Ammon's horn (tissue), 1 donor: Measurements from ENCODE around the gene ULK4.
"Not testable (repeated sequence)": the region's sequence is repeated elsewhere in the genome, so short reads cannot be mapped to it uniquely, and the experiment has no call there.

Experiments
- DNase-seq: peaks from one replicate; pipeline ENCODE4 v3.0.0-alpha.2; 2016; ENCODE audit warnings: low spot score

Gene ULK4

DNA sequence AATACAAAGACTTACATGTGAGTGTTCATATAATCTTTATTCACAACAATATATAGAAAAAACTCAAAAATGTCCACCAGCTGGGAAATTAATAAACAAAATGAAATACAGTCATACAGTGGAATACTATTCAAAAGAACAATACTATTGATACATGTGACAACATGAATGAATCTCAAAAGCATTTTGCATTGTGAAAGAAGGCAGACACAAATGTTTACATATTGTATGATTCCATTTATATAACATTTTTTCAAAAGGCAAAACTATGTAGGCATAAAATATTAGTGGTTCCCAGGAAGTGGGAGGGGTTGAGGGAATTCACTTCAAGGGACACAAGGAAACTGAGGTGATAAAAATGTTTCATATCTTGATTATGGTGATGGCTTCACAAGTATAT lies 459.4 kb downstream of the ULK4 start:
- no peak for DNase-seq

DNA sequence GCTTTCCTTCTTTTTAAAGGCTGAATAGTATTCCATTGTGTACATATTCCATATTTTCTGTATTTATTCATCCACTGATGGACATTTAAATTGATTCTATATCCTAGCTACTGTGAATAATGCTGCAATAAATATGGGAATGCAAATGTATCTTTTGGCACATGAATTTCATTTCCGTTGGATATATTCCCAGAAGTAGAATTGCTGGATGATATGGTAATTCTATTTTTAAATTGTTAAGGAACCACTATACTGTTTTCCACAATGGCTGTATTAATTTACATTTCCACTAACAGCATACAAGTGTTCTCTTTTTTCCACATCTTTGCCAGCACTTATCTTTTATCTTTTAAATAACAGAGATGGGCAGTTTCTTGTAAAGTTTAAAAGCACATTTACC lies 459.9 kb downstream of the ULK4 start:
- DNase-seq = no peak

DNA sequence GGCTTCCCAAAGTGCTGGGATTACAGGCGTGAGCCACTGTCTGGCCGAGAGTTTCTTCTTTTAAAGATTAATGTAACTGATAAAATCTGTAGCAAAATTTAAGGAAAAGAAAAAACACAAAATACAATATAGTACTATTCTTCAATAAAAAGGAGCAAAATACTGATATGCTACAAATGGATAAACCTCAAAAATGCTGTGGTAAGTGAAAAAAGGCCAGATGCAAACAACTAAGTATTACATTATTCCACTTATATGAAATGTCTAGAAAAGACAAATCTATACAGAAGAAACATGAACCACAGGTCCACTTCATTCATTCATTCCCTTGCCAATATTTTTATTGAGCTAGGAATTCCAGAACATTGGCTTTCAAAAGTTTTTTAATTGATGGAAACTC lies 463.1 kb downstream of the ULK4 start:
- no peak for DNase-seq

GRCh38 chr3:41490360-41490759 lies 471.5 kb downstream of the ULK4 start:
- DNase-seq = no peak

- no peak for DNase-seq
Observed at GRCh38 chr3:41489231-41489630, 472.7 kb downstream of the ULK4 start.

DNA sequence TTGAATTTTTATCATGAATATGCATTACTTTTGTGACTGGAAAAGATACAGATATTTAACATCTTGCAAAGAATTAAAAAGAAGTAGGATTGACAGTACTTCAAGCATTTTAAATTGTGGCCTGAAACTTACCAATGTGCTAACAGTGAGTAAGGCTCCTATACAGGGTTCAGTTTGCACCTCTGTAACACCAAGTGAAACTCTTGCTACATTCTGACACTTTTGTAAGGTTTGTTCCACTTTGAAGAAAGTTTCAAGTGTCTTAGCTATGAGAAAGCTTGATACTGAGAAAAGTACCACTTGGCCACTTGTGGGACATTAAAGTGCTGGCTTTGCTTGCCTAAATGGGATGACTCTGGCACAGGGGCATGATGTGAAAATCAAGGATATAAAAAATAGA lies 473.4 kb downstream of the ULK4 start:
- no peak for DNase-seq

DNA sequence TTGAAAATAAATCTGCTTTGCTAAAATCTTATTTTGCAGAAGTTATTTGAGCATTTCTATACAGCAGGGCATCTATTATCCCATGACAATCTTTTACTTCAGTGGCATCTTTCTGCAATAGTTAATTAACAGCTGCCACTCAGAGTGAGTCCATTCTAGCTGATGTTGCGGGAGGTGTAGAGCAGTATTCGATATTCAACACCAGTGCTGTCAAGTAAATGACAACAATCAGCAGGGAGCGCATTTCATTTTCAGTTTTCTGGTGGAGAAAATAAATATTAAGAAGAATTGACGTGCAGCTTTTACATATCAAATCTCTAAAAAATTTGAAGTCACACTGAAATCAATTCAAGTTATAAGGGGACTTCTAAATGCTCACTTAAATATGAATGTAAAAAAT lies 476.4 kb downstream of the ULK4 start:
- DNase-seq = no peak

DNA sequence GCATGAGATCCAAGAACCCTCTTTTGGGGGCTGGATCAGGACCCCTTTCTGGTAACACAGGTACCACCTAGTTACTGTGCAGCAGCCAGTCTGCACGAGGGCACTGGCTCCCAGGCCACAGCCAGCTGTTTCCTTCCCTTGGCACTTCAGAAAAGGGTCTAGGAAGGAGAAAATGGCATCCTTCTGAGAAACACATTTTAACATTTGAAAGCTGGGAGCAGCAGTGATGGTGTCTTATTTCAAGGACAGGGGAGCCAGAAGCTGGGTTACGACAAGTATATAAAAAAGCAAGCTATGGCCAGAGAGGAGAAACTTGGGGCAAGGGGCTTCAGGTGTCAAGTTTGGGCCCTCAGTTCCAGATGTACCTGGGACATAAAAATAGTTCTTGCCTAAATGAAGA lies 479.8 kb downstream of the ULK4 start:
- no peak for DNase-seq

- DNase-seq = no peak
Observed at GRCh38 chr3:41478278-41478677, 483.6 kb downstream of the ULK4 start.

- DNase-seq = no peak
Observed at GRCh38 chr3:41477399-41478014, 484.4 kb downstream of the ULK4 start.

DNA sequence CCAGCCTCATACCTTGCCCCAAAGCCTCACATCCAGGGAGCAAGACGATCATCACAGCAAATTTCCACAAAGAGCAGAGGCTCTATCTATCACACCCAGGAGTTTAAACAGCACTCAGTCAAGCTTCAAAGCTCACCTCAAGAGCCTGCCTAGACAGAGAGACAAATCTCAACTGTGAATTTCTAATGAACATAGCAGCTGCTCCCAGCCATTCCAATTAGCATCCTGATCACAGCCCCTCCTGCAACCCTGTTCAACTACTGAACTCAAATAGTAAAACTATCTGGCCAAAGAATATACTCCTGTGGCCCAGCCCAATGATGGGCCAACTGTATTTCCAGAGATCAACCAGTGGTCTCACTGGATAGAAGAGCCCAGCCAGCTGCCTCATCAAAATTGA lies 492.8 kb downstream of the ULK4 start:
- DNase-seq = no peak

- no peak for DNase-seq
Observed at GRCh38 chr3:41467481-41467880, 494.4 kb downstream of the ULK4 start.

DNA sequence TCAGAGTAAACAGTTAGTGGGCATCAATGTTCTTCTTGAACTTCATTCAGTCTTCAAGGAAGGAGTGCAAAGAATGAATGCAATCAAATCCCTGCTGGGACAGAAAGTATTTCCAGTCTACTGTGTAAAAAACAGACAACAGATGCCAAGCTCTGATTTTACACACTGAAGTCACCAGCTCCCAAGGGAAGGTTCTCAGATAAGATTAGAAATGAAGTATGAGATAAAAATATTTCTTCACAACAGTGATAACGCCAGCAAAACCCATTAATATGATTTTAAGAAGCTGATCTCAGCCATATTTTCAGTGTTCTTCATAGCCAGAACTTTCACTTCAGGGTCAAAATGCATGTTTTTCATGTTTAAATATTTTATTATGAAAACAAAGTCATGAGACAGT lies 497.0 kb downstream of the ULK4 start:
- peak; percentile 5 for DNase-seq

GRCh38 chr3:41464401-41464800 lies 497.5 kb downstream of the ULK4 start:
- peak; percentile 22 for DNase-seq

GRCh38 chr3:41462103-41462691 lies 499.7 kb downstream of the ULK4 start:
- no peak for DNase-seq

- DNase-seq = no peak
Observed at GRCh38 chr3:41460736-41461135, 501.2 kb downstream of the ULK4 start.

- DNase-seq = no peak
Observed at GRCh38 chr3:41457176-41457575, 504.7 kb downstream of the ULK4 start.

DNA sequence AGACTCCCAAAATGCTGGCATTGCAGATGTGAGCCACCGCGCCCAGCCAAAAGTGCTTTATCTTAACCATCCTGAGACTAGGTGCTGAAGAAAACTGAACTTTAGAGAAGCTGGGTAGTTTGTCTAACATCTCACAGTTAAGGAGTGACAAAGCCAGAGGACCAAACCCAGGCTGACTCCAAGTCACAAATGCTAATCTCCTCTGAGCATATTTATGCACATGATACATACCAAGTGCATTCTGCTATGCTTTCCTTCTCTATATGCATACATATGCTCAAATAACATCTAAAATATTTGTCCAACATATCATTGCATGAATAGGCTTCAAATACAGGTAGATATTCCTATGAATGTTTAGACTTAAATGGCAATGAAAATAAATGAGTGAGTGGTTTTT lies 505.7 kb downstream of the ULK4 start:
- no peak for DNase-seq

- not testable (repeated sequence) for DNase-seq
Observed at GRCh38 chr3:41453618-41454017, 508.3 kb downstream of the ULK4 start.

DNA sequence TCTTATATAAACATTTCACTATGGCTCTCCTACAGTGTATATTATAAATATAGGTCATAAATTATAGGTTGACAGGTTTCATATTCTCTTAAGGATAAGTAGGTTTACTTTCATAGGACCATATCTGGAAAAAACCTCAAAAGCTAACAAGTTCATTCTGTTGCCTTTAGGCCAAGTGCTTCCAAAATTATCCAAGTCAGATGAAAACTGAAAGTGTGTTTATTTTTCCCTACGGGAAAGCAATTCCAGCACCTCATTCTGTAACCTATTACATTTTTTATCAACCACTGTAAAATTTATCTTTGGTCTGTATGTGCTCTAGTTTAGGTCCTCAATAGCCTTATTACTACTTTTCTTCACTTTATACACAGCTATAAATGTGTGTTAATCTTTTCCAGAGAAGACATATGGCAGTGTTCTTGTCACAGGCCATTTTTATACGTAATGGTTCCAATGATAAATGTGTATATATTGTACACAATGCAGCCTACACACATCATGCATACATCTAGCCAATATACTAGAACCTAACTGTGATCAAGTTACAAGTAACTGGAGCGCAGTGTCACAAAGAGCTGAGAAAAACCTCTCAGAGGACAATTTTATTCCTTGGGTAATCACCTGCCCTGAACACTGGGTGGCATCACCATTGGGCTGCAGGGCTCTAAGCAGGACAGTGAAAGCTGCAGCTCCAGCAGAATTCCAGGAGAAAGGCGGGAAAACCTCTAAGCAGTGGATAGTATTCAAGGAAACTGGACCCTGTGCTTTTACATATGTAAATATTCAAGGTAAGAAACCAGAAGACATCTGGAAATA lies 511.3 kb downstream of the ULK4 start:
- DNase-seq = no peak

DNA sequence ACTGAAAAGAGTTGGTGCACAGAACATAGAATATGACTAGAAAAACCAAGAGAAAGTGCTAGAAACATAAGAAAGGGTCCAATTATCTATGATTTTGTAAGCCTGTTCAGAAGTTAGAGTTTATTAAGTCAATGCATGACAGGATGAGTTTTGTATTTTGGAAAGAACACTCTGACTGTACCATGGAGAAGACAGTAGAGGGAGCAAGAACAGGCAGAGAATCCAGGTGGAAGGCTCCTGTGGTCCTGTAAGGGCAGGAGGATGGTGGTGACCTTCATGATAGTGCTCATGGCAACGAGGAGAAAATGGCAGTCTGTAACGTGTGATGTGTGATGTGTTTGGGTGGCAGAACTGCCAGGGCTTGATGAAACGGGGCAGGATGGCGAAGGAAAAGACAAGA lies 513.5 kb downstream of the ULK4 start:
- DNase-seq = no peak

DNA sequence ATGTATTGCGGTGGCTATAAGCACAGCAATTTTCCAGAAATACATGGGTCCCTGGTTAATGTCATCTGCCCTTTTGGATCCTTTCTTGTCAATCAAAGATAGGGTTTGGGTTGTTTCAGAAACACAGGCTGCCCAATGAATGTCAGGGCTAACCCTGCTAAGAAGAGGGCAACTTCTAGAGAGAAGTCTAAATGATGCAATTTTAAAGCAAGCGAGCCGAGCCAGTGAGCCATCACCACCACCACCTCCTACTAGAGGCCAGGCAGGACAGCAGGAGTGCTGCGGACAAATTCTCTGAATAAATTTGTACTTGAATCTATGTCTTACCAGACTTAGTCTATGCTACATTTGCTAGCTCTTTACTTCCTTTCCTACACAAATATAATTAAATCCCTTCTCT lies 514.2 kb downstream of the ULK4 start:
- DNase-seq = no peak

- not testable (repeated sequence) for DNase-seq
Observed at GRCh38 chr3:41446316-41446715, 515.6 kb downstream of the ULK4 start.
